22Rv1 (cell line): ENCODE data around the gene YIPF4.

Source experiments
- ZFX ChIP-seq: fragments of 450-650 bp; IDR thresholded peaks from 2 replicates; pipeline ENCODE4 v1.6.1; 2017; ENCODE audit warnings: antibody characterized with exemption, borderline replicate concordance
- TF ChIP-seq, protein P1 (sequence below): fragments of 450-650 bp; IDR thresholded peaks from 2 replicates; pipeline ENCODE4 v1.5.1; 2017; ENCODE audit warnings: mild to moderate bottlenecking

GRCh38 chr2:32237488-32237887 lies 40.2 kb upstream of the YIPF4 start:
- TF ChIP-seq, protein P1, sequence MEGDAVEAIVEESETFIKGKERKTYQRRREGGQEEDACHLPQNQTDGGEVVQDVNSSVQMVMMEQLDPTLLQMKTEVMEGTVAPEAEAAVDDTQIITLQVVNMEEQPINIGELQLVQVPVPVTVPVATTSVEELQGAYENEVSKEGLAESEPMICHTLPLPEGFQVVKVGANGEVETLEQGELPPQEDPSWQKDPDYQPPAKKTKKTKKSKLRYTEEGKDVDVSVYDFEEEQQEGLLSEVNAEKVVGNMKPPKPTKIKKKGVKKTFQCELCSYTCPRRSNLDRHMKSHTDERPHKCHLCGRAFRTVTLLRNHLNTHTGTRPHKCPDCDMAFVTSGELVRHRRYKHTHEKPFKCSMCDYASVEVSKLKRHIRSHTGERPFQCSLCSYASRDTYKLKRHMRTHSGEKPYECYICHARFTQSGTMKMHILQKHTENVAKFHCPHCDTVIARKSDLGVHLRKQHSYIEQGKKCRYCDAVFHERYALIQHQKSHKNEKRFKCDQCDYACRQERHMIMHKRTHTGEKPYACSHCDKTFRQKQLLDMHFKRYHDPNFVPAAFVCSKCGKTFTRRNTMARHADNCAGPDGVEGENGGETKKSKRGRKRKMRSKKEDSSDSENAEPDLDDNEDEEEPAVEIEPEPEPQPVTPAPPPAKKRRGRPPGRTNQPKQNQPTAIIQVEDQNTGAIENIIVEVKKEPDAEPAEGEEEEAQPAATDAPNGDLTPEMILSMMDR: no peak
- TF ChIP-seq ZFX: no peak
